Measurements from ENCODE around the gene SERAC1.

Gene SERAC1

GRCh38 chr6:158124288-158124687 lies 43.8 kb downstream of the SERAC1 start:
- no peak for DNase-seq (ENCODE audit: low read depth in 2 of 2)

- DNase-seq (ENCODE audit: low read depth in 2 of 2) = no peak
These were observed 46.0 kb downstream of the SERAC1 start for GRCh38 chr6:158122048-158122447.

GRCh38 chr6:158121335-158121734 lies 46.7 kb downstream of the SERAC1 start:
- DNase-seq (ENCODE audit: low read depth in 2 of 2) = no peak

GRCh38 chr6:158118886-158119285 lies 49.2 kb downstream of the SERAC1 start:
- no peak for DNase-seq (ENCODE audit: low read depth in 2 of 2)

GRCh38 chr6:158115508-158115907 lies 52.6 kb downstream of the SERAC1 start:
- no peak for DNase-seq (ENCODE audit: low read depth in 2 of 2)

GRCh38 chr6:158115102-158115501 lies 53.0 kb downstream of the SERAC1 start:
- no peak for DNase-seq (ENCODE audit: low read depth in 2 of 2)

GRCh38 chr6:158113802-158114201 lies 54.3 kb downstream of the SERAC1 start:
- no peak for DNase-seq (ENCODE audit: low read depth in 2 of 2)

- DNase-seq (ENCODE audit: low read depth in 2 of 2) = no peak
These were observed 56.1 kb downstream of the SERAC1 start for GRCh38 chr6:158111987-158112386.

GRCh38 chr6:158110986-158111385 lies 57.1 kb downstream of the SERAC1 start:
- DNase-seq (ENCODE audit: low read depth in 2 of 2) = no peak

- no peak for DNase-seq (ENCODE audit: low read depth in 2 of 2)
These were observed 58.3 kb downstream of the SERAC1 start for GRCh38 chr6:158109748-158110147.

GRCh38 chr6:158104696-158105095 lies 63.4 kb downstream of the SERAC1 start:
- no peak for DNase-seq (ENCODE audit: low read depth in 2 of 2)

- DNase-seq (ENCODE audit: low read depth in 2 of 2) = no peak
These were observed 64.8 kb downstream of the SERAC1 start for GRCh38 chr6:158103228-158103627.

- no peak for DNase-seq (ENCODE audit: low read depth in 2 of 2)
These were observed 72.4 kb downstream of the SERAC1 start for GRCh38 chr6:158095671-158096070.

GRCh38 chr6:158095031-158095430 lies 73.0 kb downstream of the SERAC1 start:
- no peak for DNase-seq (ENCODE audit: low read depth in 2 of 2)

GRCh38 chr6:158092806-158093205 lies 75.3 kb downstream of the SERAC1 start:
- DNase-seq (ENCODE audit: low read depth in 2 of 2) = no peak

GRCh38 chr6:158087224-158087867 lies 80.7 kb downstream of the SERAC1 start:
- no peak for DNase-seq (ENCODE audit: low read depth in 2 of 2)

GRCh38 chr6:158086504-158087223 lies 81.4 kb downstream of the SERAC1 start:
- no peak for DNase-seq (ENCODE audit: low read depth in 2 of 2)

- no peak for DNase-seq (ENCODE audit: low read depth in 2 of 2)
These were observed 82.0 kb downstream of the SERAC1 start for GRCh38 chr6:158086054-158086503.

- DNase-seq (ENCODE audit: low read depth in 2 of 2) = no peak
These were observed 82.6 kb downstream of the SERAC1 start for GRCh38 chr6:158085261-158086053.

GRCh38 chr6:158083455-158084325 lies 84.4 kb downstream of the SERAC1 start:
- no peak for DNase-seq (ENCODE audit: low read depth in 2 of 2)

- DNase-seq (ENCODE audit: low read depth in 2 of 2) = no peak
These were observed 86.5 kb downstream of the SERAC1 start for GRCh38 chr6:158081657-158081935.
